IMR-90 (cell line): ENCODE measurements around the gene MMEL1.

Experiments used
- BHLHE40 ChIP-seq: fragments of 150-350 bp; IDR thresholded peaks from 2 replicates; pipeline ENCODE4 v1.6.1; 2016; ENCODE audit warnings: mild to moderate bottlenecking, low read depth, low read length
- CEBPB ChIP-seq: IDR thresholded peaks from 2 replicates; pipeline ENCODE4 v1.6.1; 2012; ENCODE audit warnings: low read depth, low read length, improper control_type of control experiment
- CTCF ChIP-seq: conservative IDR thresholded peaks from 2 replicates; pipeline ENCODE4 v1.5.1; 2012; ENCODE audit warnings: mild to moderate bottlenecking, low read depth, low read length, improper control_type of control experiment
- MAFK ChIP-seq: IDR thresholded peaks from 2 replicates; pipeline ENCODE4 v1.6.1; 2012; ENCODE audit warnings: low read depth, low read length, improper control_type of control experiment
- POLR2A ChIP-seq: IDR thresholded peaks from 2 replicates; pipeline ENCODE4 v1.6.1; 2012; ENCODE audit warnings: mild to moderate bottlenecking, low read depth, low read length
- RAD21 ChIP-seq: IDR thresholded peaks from 2 replicates; pipeline ENCODE4 v1.6.1; 2012; ENCODE audit warnings: low read length, improper control_type of control experiment
- USF2 ChIP-seq: fragments of 150-350 bp; IDR thresholded peaks from 2 replicates; pipeline ENCODE4 v1.6.1; 2017; ENCODE audit warnings: mild to moderate bottlenecking, antibody characterized with exemption, low read length, low read depth

- TF ChIP-seq BHLHE40, result no peak
- no peak for TF ChIP-seq CTCF
- TF ChIP-seq POLR2A, result no peak
- TF ChIP-seq CEBPB, result no peak
- no peak for TF ChIP-seq RAD21
- TF ChIP-seq MAFK, result no peak
- no peak for TF ChIP-seq USF2
Measured at GRCh38 chr1:2559509-2560298, 73.1 kb downstream of the MMEL1 start.
